K562 (cell line): Measurements from ENCODE around the gene GRIA1. TPM values are rescaled to one million over a fixed set of nuclear protein-coding genes. Genes with fewer than 3 reads are reported as not detected.

Source experiments
- ATAC-seq: fragments of 200-7000 bp; cut with Tn5 transposase; 3 replicates; pipeline ENCODE4 v1.9.1; 2020; ENCODE audit warnings: moderate library complexity
- BruUV-seq: library from RNA; stranded (reverse); fragments of 400-500 nt; replicated peaks from 2 replicates; lab custom pipeline; 2021; lab: Mats Ljungman, UMichigan
- CTCF ChIA-PET: fragments of 300-600 bp; formaldehyde crosslinking; extraction: SDS; loops from one replicate; lab custom pipeline; 2021; ENCODE audit warnings: low intra/inter-chr PET ratio; lab: Yijun Ruan, JAX
- POLR2A ChIA-PET: fragments of 300-600, 350-650 bp; sonication (Branson Sonifier 250); formaldehyde crosslinking; extraction: SDS; loops from one replicate; lab custom pipeline; 2021; ENCODE audit warnings: antibody characterized with exemption, inconsistent platforms; lab: Yijun Ruan, JAX
- DNase-seq, 4 experiments: peaks; one replicate each; pipeline versions ENCODE4 v3.0.0 to v3.0.0-alpha.2; 2011 to 2018; ENCODE audit warnings: low spot score in 3 of 4, mixed read lengths in 3 of 4; ENCODE audit errors: extremely low read depth in 1 of 4
- FAIRE-seq: peaks from 2 replicates; lab custom pipeline; 2011; peaks lifted over from hg19 to GRCh38; lab: Jason Lieb, UNC
- H2AFZ ChIP-seq: 2 replicates; pipeline ENCODE4 v1.6.0; 2011; ENCODE audit warnings: low read depth, low read length, control low read depth, inconsistent platforms
- H3K27ac ChIP-seq: fragments of 200-600 bp; 3 replicates; pipeline ENCODE4 v1.8.0; 2011; ENCODE audit warnings: low read depth, mild to moderate bottlenecking, control low read depth, inconsistent platforms, low read length, moderate library complexity, mixed read lengths; ENCODE audit errors: extremely low read depth
- H3K27me3 ChIP-seq, 2 experiments: fragments of 300-600 bp in 1 of 2; 2 replicates in 1 of 2; 3 replicates in 1 of 2; pipeline versions ENCODE4 v1.6.0 to v1.8.0; 2011; ENCODE audit warnings: inconsistent platforms in 2 of 2, low read length in 2 of 2, mild to moderate bottlenecking in 1 of 2, mixed read lengths in 1 of 2, moderate library complexity in 1 of 2; ENCODE audit not compliant: control insufficient read depth in 2 of 2, insufficient read depth in 2 of 2
- H3K36me3 ChIP-seq: fragments of 300-600 bp; 3 replicates; pipeline ENCODE4 v1.8.0; 2011; ENCODE audit warnings: mild to moderate bottlenecking, low read length, inconsistent platforms; ENCODE audit not compliant: control insufficient read depth, insufficient read depth
- H3K4me1 ChIP-seq, 2 experiments: fragments of 200-600 bp in 1 of 2; replicated peaks in 1 of 2; 2 replicates in 1 of 2; 3 replicates in 1 of 2; pipeline versions ENCODE4 v1.5.1 to v1.8.0; 2011; ENCODE audit warnings: inconsistent platforms in 2 of 2, low read length in 2 of 2, mild to moderate bottlenecking in 1 of 2, mixed read lengths in 1 of 2, moderate library complexity in 1 of 2; ENCODE audit not compliant: control insufficient read depth in 2 of 2, insufficient read depth in 2 of 2
- H3K4me2 ChIP-seq: 2 replicates; pipeline ENCODE4 v1.6.1; 2011; ENCODE audit warnings: low read length, control low read depth, inconsistent platforms, mixed read lengths; ENCODE audit not compliant: insufficient read depth
- H3K4me3 ChIP-seq: fragments of 200-600 bp; sonication (generic), shearing (Covaris generic); 2 replicates; pipeline ENCODE4 v1.5.1; 2016; ENCODE audit warnings: control low read depth, inconsistent platforms
- H3K79me2 ChIP-seq: fragments of 200-600 bp; 3 replicates; pipeline ENCODE4 v1.8.0; 2011; ENCODE audit warnings: low read length, inconsistent platforms; ENCODE audit not compliant: control insufficient read depth, insufficient read depth
- H3K9ac ChIP-seq, 2 experiments: 2 replicates each; pipeline versions ENCODE4 v1.6.0 to v1.6.1; 2011; ENCODE audit warnings: low read depth in 2 of 2, low read length in 2 of 2, control low read depth in 1 of 2, inconsistent platforms in 1 of 2, mild to moderate bottlenecking in 1 of 2, mixed read lengths in 1 of 2; ENCODE audit not compliant: insufficient read depth in 1 of 2
- H3K9me1 ChIP-seq: one replicate; pipeline ENCODE4 v1.6.0; 2011; ENCODE audit warnings: inconsistent platforms, mild to moderate bottlenecking, low read length, moderate library complexity; ENCODE audit not compliant: control insufficient read depth, insufficient read depth
- H3K9me3 ChIP-seq: replicated peaks from 2 replicates; pipeline ENCODE4 v1.5.1; 2011; ENCODE audit warnings: low read depth, low read length, inconsistent platforms; ENCODE audit not compliant: control insufficient read depth, insufficient read depth
- H4K20me1 ChIP-seq: replicated peaks from 2 replicates; pipeline ENCODE4 v1.6.1; 2011; ENCODE audit warnings: low read length, inconsistent platforms, mixed read lengths; ENCODE audit not compliant: control insufficient read depth, insufficient read depth
- ARID3A ChIP-seq: IDR thresholded peaks from 2 replicates; pipeline ENCODE4 v1.6.1; 2012; ENCODE audit warnings: low read depth, low read length, improper control_type of control experiment, borderline replicate concordance
- BACH1 ChIP-seq: fragments of 200-800 bp; sonication (Bioruptor generic); IDR thresholded peaks from 2 replicates; pipeline ENCODE4 v1.6.1; 2016; ENCODE audit warnings: missing genetic modification characterization, missing compliant biosample characterization
- BDP1 ChIP-seq: IDR thresholded peaks from 3 replicates; pipeline ENCODE4 v1.6.1; 2011; ENCODE audit not compliant: insufficient read length, insufficient read depth
- CHD7 ChIP-seq: fragments of 200-600 bp; sonication (generic); IDR thresholded peaks from one replicate; pipeline ENCODE4 v1.6.1; 2012; ENCODE audit warnings: mild to moderate bottlenecking, low read depth, low read length, inconsistent platforms
- GTF2A2 ChIP-seq: IDR thresholded peaks from 2 replicates; pipeline ENCODE4 v1.6.1; 2016; ENCODE audit warnings: mild to moderate bottlenecking, missing genetic modification characterization, missing compliant biosample characterization
- NFE2 ChIP-seq: IDR thresholded peaks from 2 replicates; pipeline ENCODE4 v1.6.1; 2014; ENCODE audit warnings: antibody characterized with exemption, low read depth
- ZBTB43 ChIP-seq: sonication (generic); formaldehyde crosslinking; IDR thresholded peaks from 2 replicates; pipeline ENCODE4 v1.8.0; 2023; ENCODE audit warnings: mild to moderate bottlenecking, missing genetic modification reagents
- WGBS: fragments of 100-300 bp; shearing (Covaris generic); methylation state at CpG from one replicate; pipeline ENCODE4 v1.1.6; 2016; ENCODE audit warnings: low coverage, mixed read lengths; ENCODE audit not compliant: insufficient coverage; ENCODE audit errors: missing lambda C conversion rate; 5-methylcytosine and 5-hydroxymethylcytosine counted together
- in situ Hi-C: fragments of 300-500 bp; cut with MboI; formaldehyde crosslinking; loops from 4 replicates; pipeline ENCODE4 v1.15.0; 2018; ENCODE audit warnings: inconsistent platforms, mixed read lengths
- intact Hi-C: fragments of 100-400 bp; cut with micrococcal nuclease; formaldehyde crosslinking; loops from 2 replicates; pipeline ENCODE4 v1.14.2; 2022
- polyA plus RNA-seq, 8 experiments: library from polyadenylated mRNA; depleted of rRNA in 4 of 8; stranded (reverse) in 5 of 8; unstranded in 3 of 8; fragments of >200 nt; fragmentation: Nextera tagmentation in 2 of 8; fragmentation: Illumina TruSeq in 1 of 8; extraction: Ambion mirVana in 2 of 8; extraction: Trizol in 1 of 8; gene quantifications; 2 replicates each; pipeline versions ENCODE4 v1.2.1 to v1.2.3, GENCODE V29; 2011 to 2014; ENCODE audit warnings: inconsistent platforms in 1 of 8, missing spikeins in 1 of 8
- total RNA-seq, 7 experiments: library from RNA; depleted of rRNA in 6 of 7; stranded (reverse); fragments of >200 nt in 6 of 7; fragmentation: Illumina TruSeq in 2 of 7; extraction: Trizol in 2 of 7; gene quantifications; 2 replicates each; pipeline versions ENCODE4 v1.2.1 to v1.2.3, GENCODE V29; 2011 to 2021; ENCODE audit warnings: low replicate concordance in 1 of 7

The GRIA1 gene
- total and polyA plus RNA-seq, 9 of the 15 experiments (the other 6 are each of a cell fraction or from before 2014, with no cell fraction given), result not detected

GRCh38 chr5:153623751-153624450 is 133.4 kb downstream of the GRIA1 start:
- H3K27ac ChIP-seq, result no peak overlapping the region
- in situ Hi-C loops, result no loop called here
- intact Hi-C loops, result no loop called here
- ChIA-PET POLR2A (no interaction called here), CTCF (no interaction called here)
- BruUV-seq, result no TSS peak
- no peaks in the 10 kb centered on the region for H4K20me1 ChIP-seq
- no peaks in the 10 kb centered on the region for H3K9me3 ChIP-seq
- no peak overlapping the region for H3K4me2 ChIP-seq
- FAIRE-seq, result no peak
- H3K27me3 ChIP-seq, result no peaks in the 10 kb centered on the region
- no peak overlapping the region for H3K9ac ChIP-seq
- H3K79me2 ChIP-seq, result no peaks in the 10 kb centered on the region
- peaks cover 0 to 5% of the 10 kb centered on the region in 2 experiments; a peak in 3 of 5 replicates for H3K4me1 ChIP-seq
- no peaks in the 10 kb centered on the region for H3K36me3 ChIP-seq
- 3% methylated on average over 5 of the region's 5 CpGs for WGBS
- peak in 1 of 4 experiments; percentile 6 for DNase-seq
- H2AFZ ChIP-seq, result no peak overlapping the region
- no peak for ATAC-seq
- no peak overlapping the region for H3K4me3 ChIP-seq
- H3K9me1 ChIP-seq, result no peaks in the 10 kb centered on the region
- TF ChIP-seq BACH1 (tag) (peak; percentile 58; the same call in 1 of the 2 replicates), GTF2A2 (tag) (0 out of 2 replicates have a peak, but pooled peaks have one; percentile 46), CHD7 (no peak), ARID3A (no peak), ZBTB43 (CRISPR knock-in tag) (no peak), BDP1 (no peak), NFE2 (peak; percentile 62)
